NCI-H524 treated with DMSO at 0.1 percent for 48 hours (cell line): Measurements from ENCODE around the gene CLDN14.

Experiments
- DNase-seq: peaks from one replicate; lab custom pipeline; 2025; lab: John Stamatoyannopoulos, UW

CLDN14 gene

GRCh38 chr21:36479415-36480402 lies at the start of gene CLDN14:
Gene CLDN14 (minus strand): TSS chr21:36480122. CDS start chr21:36461695, 18,427 bp downstream.
- DNase-seq: no peak

GRCh38 chr21:36528716-36529115 lies 48.8 kb upstream of the CLDN14 start:
- no peak for DNase-seq

GRCh38 chr21:36527317-36527716 lies 47.4 kb upstream of the CLDN14 start:
- DNase-seq: no peak

GRCh38 chr21:36526104-36526503 lies 46.2 kb upstream of the CLDN14 start:
- DNase-seq: no peak

- DNase-seq: no peak
Observed at GRCh38 chr21:36524477-36524876, 44.6 kb upstream of the CLDN14 start.

- DNase-seq: no peak
Observed at GRCh38 chr21:36522219-36522808, 42.4 kb upstream of the CLDN14 start.

GRCh38 chr21:36518883-36519492 lies 39.1 kb upstream of the CLDN14 start:
- no peak for DNase-seq

GRCh38 chr21:36517366-36518075 lies 37.6 kb upstream of the CLDN14 start:
- DNase-seq: no peak

GRCh38 chr21:36516281-36516680 lies 36.4 kb upstream of the CLDN14 start:
- DNase-seq: no peak

- no peak for DNase-seq
Observed at GRCh38 chr21:36513430-36513829, 33.5 kb upstream of the CLDN14 start.

GRCh38 chr21:36512971-36513370 lies 33.0 kb upstream of the CLDN14 start:
- DNase-seq: no peak

GRCh38 chr21:36511484-36512220 lies 31.7 kb upstream of the CLDN14 start:
- DNase-seq: no peak

GRCh38 chr21:36510911-36511310 lies 31.0 kb upstream of the CLDN14 start:
- no peak for DNase-seq

GRCh38 chr21:36509973-36510664 lies 30.2 kb upstream of the CLDN14 start:
- DNase-seq: no peak

- no peak for DNase-seq
Observed at GRCh38 chr21:36508948-36509347, 29.0 kb upstream of the CLDN14 start.

- no peak for DNase-seq
Observed at GRCh38 chr21:36507397-36508018, 27.6 kb upstream of the CLDN14 start.

- no peak for DNase-seq
Observed at GRCh38 chr21:36506482-36506881, 26.6 kb upstream of the CLDN14 start.

- no peak for DNase-seq
Observed at GRCh38 chr21:36504067-36505058, 24.4 kb upstream of the CLDN14 start.

- DNase-seq: no peak
Observed at GRCh38 chr21:36502365-36502764, 22.4 kb upstream of the CLDN14 start.
